Measurements from ENCODE around the gene PALS2.

DNA sequence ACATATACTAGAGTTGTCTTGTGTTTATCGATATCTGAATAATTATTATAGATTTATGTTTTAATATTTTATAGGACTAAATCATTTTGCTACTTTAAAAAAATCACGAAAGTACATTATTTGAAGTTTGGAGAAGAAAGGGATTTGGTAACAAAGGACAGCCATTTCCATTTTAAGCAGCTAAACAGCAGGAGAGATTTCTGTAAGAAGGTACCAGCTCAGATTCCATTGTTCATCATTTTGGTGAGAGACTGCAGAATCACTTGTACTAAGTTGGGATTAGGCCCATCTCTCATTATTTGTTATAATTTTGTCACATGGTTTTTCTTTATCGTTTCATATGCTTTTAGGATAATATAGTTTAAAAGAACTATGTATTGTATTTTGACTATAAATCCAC lies 46.7 kb downstream of the PALS2 start:
- TF ChIP-seq POLR2A (IDR thresholded peaks at IDR 0.05; ENCODE audit: low read length): no peak
- TF ChIP-seq GATA1 (IDR thresholded peaks at IDR 0.05; ENCODE audit: low read depth, low read length): no peak

Data from erythroblast (primary cell).